ENCODE measurements around the gene TNNI3K. TPM values are rescaled to one million over a fixed set of nuclear protein-coding genes. Genes with fewer than 3 reads are reported as not detected.

The TNNI3K gene
- total and polyA plus RNA-seq, 9 of the 15 experiments (the other 6 are each of a cell fraction or from before 2014, with no cell fraction given) = 0.21 to 0.53 (median 0.32) TPM; not detected in 5

GRCh38 chr1:74340656-74341055 lies 105.5 kb downstream of the TNNI3K start:
- intact Hi-C loops (cut with micrococcal nuclease) (no loop called here), in situ Hi-C loops (cut with MboI) (no loop called here)
- no peaks in the 10 kb centered on the region for H3K79me2 ChIP-seq (ENCODE audit: control insufficient read depth, insufficient read depth, low read length)
- no peak for ATAC-seq
- H2AFZ ChIP-seq (ENCODE audit: low read depth, low read length) = no peak overlapping the region
- no peak overlapping the region for H3K27ac ChIP-seq (ENCODE audit: extremely low read depth, low read depth, low read length)
- ChIA-PET CTCF (ENCODE audit: low intra/inter-chr PET ratio) (no interaction called here), POLR2A (no interaction called here)
- H3K4me2 ChIP-seq (ENCODE audit: insufficient read depth, low read length) = no peak overlapping the region
- H3K4me3 ChIP-seq = no peak overlapping the region
- H3K9me3 ChIP-seq (replicated peaks; ENCODE audit: control insufficient read depth, insufficient read depth, low read depth, low read length) = 0 out of 2 replicates have a peak, but pooled peaks cover 2% of the 10 kb centered on the region
- no peak for FAIRE-seq
- no peaks in the 10 kb centered on the region for H3K4me1 ChIP-seq (replicated peaks in 1 of 2; ENCODE audit: control insufficient read depth in 2 of 2, insufficient read depth in 2 of 2, low read length in 2 of 2)
- no peaks in the 10 kb centered on the region for H3K9me1 ChIP-seq (ENCODE audit: control insufficient read depth, insufficient read depth, low read length)
- WGBS (ENCODE audit: insufficient coverage, low coverage, missing lambda C conversion rate) = 3% methylated on average over 2 of the region's 2 CpGs
- no peak overlapping the region for H3K9ac ChIP-seq (ENCODE audit: insufficient read depth in 1 of 2, low read depth in 2 of 2, low read length in 2 of 2)
- no peaks in the 10 kb centered on the region for H3K27me3 ChIP-seq (ENCODE audit: control insufficient read depth in 2 of 2, insufficient read depth in 2 of 2, low read length in 2 of 2)
- no peak for DNase-seq (ENCODE audit: extremely low read depth in 1 of 4, low spot score in 3 of 4)
- no TSS peak for BruUV-seq (replicated peaks)
- no peaks in the 10 kb centered on the region for H4K20me1 ChIP-seq (replicated peaks; ENCODE audit: control insufficient read depth, insufficient read depth, low read length)
- H3K36me3 ChIP-seq (ENCODE audit: control insufficient read depth, insufficient read depth, low read length) = no peaks in the 10 kb centered on the region
- TF ChIP-seq GTF2F1 (IDR thresholded peaks at IDR 0.05; ENCODE audit: low read depth, low read length) (no peak), ZNF274 (IDR thresholded peaks at IDR 0.05; ENCODE audit: borderline replicate concordance, low read depth, low read length) (no peak)

DNA sequence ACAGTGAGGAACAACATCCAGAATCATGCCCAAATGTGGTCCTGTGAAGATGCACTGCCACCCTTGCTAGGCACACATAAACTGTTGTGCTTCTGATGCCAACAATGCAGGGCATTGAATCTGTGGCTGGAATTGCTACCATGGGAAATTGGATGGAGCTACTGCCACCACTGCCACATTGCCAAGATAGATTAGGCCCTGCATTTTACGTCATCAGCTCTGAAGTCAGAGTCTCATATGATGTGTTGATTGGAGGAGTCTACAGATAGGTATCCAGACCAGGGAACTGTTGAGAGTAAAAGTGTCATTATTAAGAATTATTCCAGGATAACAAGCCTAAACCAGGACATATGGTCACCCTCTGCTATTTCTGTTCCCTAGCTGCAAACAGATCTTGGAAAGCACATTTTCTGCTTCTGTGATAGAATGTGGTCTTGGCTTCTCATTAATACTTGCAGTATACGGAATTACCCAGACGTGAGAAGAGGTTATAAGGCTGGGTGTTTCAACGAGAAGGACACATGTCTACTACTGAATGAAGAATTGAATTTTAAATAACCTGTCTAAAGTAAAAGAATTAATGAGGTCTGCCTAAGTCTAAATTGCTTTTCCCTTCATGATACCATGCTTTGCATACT lies 106.6 kb downstream of the TNNI3K start:
- no peak for FAIRE-seq
- WGBS (ENCODE audit: insufficient coverage, low coverage, missing lambda C conversion rate) = 0% methylated on average over 4 of the region's 4 CpGs
- no peaks in the 10 kb centered on the region for H3K79me2 ChIP-seq (ENCODE audit: control insufficient read depth, insufficient read depth, low read length)
- H3K4me2 ChIP-seq (ENCODE audit: insufficient read depth, low read length) = no peak overlapping the region
- H3K4me1 ChIP-seq (replicated peaks in 1 of 2; ENCODE audit: control insufficient read depth in 2 of 2, insufficient read depth in 2 of 2, low read length in 2 of 2) = no peaks in the 10 kb centered on the region
- H3K9me3 ChIP-seq (replicated peaks; ENCODE audit: control insufficient read depth, insufficient read depth, low read depth, low read length) = 0 out of 2 replicates have a peak, but pooled peaks cover 2% of the 10 kb centered on the region
- no peak for DNase-seq (ENCODE audit: extremely low read depth in 1 of 4, low spot score in 3 of 4)
- no peak overlapping the region for H3K27ac ChIP-seq (ENCODE audit: extremely low read depth, low read depth, low read length)
- H3K36me3 ChIP-seq (ENCODE audit: control insufficient read depth, insufficient read depth, low read length) = no peaks in the 10 kb centered on the region
- H2AFZ ChIP-seq (ENCODE audit: low read depth, low read length) = no peak overlapping the region
- no TSS peak for BruUV-seq (replicated peaks)
- POLR2A ChIA-PET = no interaction called here
- no peaks in the 10 kb centered on the region for H4K20me1 ChIP-seq (replicated peaks; ENCODE audit: control insufficient read depth, insufficient read depth, low read length)
- ATAC-seq = no peak
- H3K27me3 ChIP-seq (ENCODE audit: control insufficient read depth in 2 of 2, insufficient read depth in 2 of 2, low read length in 2 of 2) = no peaks in the 10 kb centered on the region
- no peak overlapping the region for H3K4me3 ChIP-seq
- in situ Hi-C loops (cut with MboI) = no loop called here
- H3K9ac ChIP-seq (ENCODE audit: insufficient read depth in 1 of 2, low read depth in 2 of 2, low read length in 2 of 2) = no peak overlapping the region
- CTCF ChIA-PET (ENCODE audit: low intra/inter-chr PET ratio) = no interaction called here
- no peaks in the 10 kb centered on the region for H3K9me1 ChIP-seq (ENCODE audit: control insufficient read depth, insufficient read depth, low read length)
- intact Hi-C loops (cut with micrococcal nuclease) = no loop called here
- no peak for TF ChIP-seq RBM22 (IDR thresholded peaks at IDR 0.05; ENCODE audit: low read depth, low read length, poor library complexity, severe bottlenecking)
- no peak for TF ChIP-seq YY1 (IDR thresholded peaks at IDR 0.05; ENCODE audit: borderline replicate concordance in 1 of 3, control insufficient read depth in 1 of 3, extremely low read depth in 1 of 3, insufficient read depth in 3 of 3, insufficient read length in 1 of 3, insufficient replicate concordance in 2 of 3, low read depth in 1 of 3, low read length in 2 of 3)
- TF ChIP-seq CREB3 (tag; conservative IDR thresholded peaks at IDR 0.05; ENCODE audit: low read depth) = no peak
- TF ChIP-seq SRSF3 (IDR thresholded peaks at IDR 0.05; ENCODE audit: insufficient read depth, low read length) = no peak
- no peak for TF ChIP-seq KLF13 (tag; IDR thresholded peaks at IDR 0.05; ENCODE audit: borderline replicate concordance, low read depth)
- no peak for TF ChIP-seq TOE1 (IDR thresholded peaks at IDR 0.05; ENCODE audit: borderline replicate concordance)
- TF ChIP-seq TOE1 (CRISPR knock-in tag; IDR thresholded peaks at IDR 0.05; ENCODE audit: borderline replicate concordance, low read depth) = no peak
- TF ChIP-seq ZNF197 (CRISPR knock-in tag; IDR thresholded peaks at IDR 0.05; ENCODE audit: low read depth) = no peak
- no peak for TF ChIP-seq WHSC1 (IDR thresholded peaks at IDR 0.05; ENCODE audit: low read length)
- TF ChIP-seq NFATC3 (IDR thresholded peaks at IDR 0.05) = no peak
- TF ChIP-seq NFIC (IDR thresholded peaks at IDR 0.05) = no peak
- TF ChIP-seq POLR2AphosphoS2 (IDR thresholded peaks at IDR 0.05; ENCODE audit: low read length) = no peak
- no peak for TF ChIP-seq CC2D1A (IDR thresholded peaks at IDR 0.05)
- no peak for TF ChIP-seq ZNF584 (CRISPR knock-in tag; IDR thresholded peaks at IDR 0.05; ENCODE audit: low read depth)

Data from K562 (cell line).